Activated CD4-positive, CD25-positive, alpha-beta regulatory T cell treated with anti-CD3 and anti-CD28 coated beads, Interleukin-2, amount 50 U/mL, for 72 hours (primary cell): ENCODE data around the gene KCNQ1.

Experiments
- DNase-seq: peaks from one replicate; pipeline ENCODE4 v3.0.0; 2021

Gene KCNQ1

GRCh38 chr11:2527621-2528291 lies 82.9 kb downstream of the KCNQ1 start:
- DNase-seq = peak; percentile 24

GRCh38 chr11:2528301-2529050 lies 83.7 kb downstream of the KCNQ1 start:
- DNase-seq = peak; percentile 26

- DNase-seq = no peak
Observed at GRCh38 chr11:2529173-2529572, 84.4 kb downstream of the KCNQ1 start.

- no peak for DNase-seq
Observed at GRCh38 chr11:2529636-2530035, 84.8 kb downstream of the KCNQ1 start.

- peak; percentile 26 for DNase-seq
Observed at GRCh38 chr11:2530131-2530854, 85.5 kb downstream of the KCNQ1 start.

- DNase-seq = no peak
Observed at GRCh38 chr11:2530855-2531200, 86.0 kb downstream of the KCNQ1 start.

- DNase-seq = peak; percentile 79
Observed at GRCh38 chr11:2531277-2531986, 86.6 kb downstream of the KCNQ1 start.

- DNase-seq = no peak
Observed at GRCh38 chr11:2531987-2532703, 87.3 kb downstream of the KCNQ1 start.

- peak; percentile 92 for DNase-seq
Observed at GRCh38 chr11:2532704-2533586, 88.1 kb downstream of the KCNQ1 start.

- DNase-seq = no peak
Observed at GRCh38 chr11:2533587-2534133, 88.9 kb downstream of the KCNQ1 start.

- DNase-seq = no peak
Observed at GRCh38 chr11:2534134-2534956, 89.5 kb downstream of the KCNQ1 start.

GRCh38 chr11:2534957-2535672 lies 90.3 kb downstream of the KCNQ1 start:
- DNase-seq = no peak

GRCh38 chr11:2535673-2536439 lies 91.0 kb downstream of the KCNQ1 start:
- DNase-seq = no peak

- DNase-seq = no peak
Observed at GRCh38 chr11:2536440-2536989, 91.7 kb downstream of the KCNQ1 start.

GRCh38 chr11:2537010-2537705 lies 92.3 kb downstream of the KCNQ1 start:
- no peak for DNase-seq

GRCh38 chr11:2537896-2538724 lies 93.3 kb downstream of the KCNQ1 start:
- DNase-seq = no peak

GRCh38 chr11:2538951-2539350 lies 94.1 kb downstream of the KCNQ1 start:
- DNase-seq = no peak
